GM12891 (cell line): ENCODE results near the gene FAM229A.

Experiments used
- POLR2A ChIP-seq: IDR thresholded peaks from 2 replicates; pipeline ENCODE4 v1.6.1; 2011; ENCODE audit warnings: low read depth, low read length, control low read depth
- SPI1 ChIP-seq: IDR thresholded peaks from 2 replicates; pipeline ENCODE4 v1.6.1; 2011; ENCODE audit warnings: low read depth, low read length, control low read depth

- TF ChIP-seq POLR2A (no peak), SPI1 (no peak)
Observed at GRCh38 chr1:32393832-32394140, 31.5 kb upstream of the FAM229A start.
